HEK293 (cell line): Measurements from ENCODE around the gene TMCC1.

Experiments
- CTCF ChIP-seq: fragments of 450-650 bp; formaldehyde crosslinking; IDR thresholded peaks from 2 replicates; pipeline ENCODE4 v1.5.1; 2016; ENCODE audit warnings: missing biosample characterization, missing genetic modification characterization
- PATZ1 ChIP-seq: fragments of 450-650 bp; formaldehyde crosslinking; IDR thresholded peaks from 2 replicates; pipeline ENCODE4 v1.5.1; 2016; ENCODE audit warnings: missing biosample characterization, missing genetic modification characterization
- TCF7L2 ChIP-seq: IDR thresholded peaks from 2 replicates; pipeline ENCODE4 v1.6.1; 2011; ENCODE audit warnings: low read depth, mild to moderate bottlenecking, inconsistent platforms, low read length, moderate library complexity, borderline replicate concordance
- ZNF18 ChIP-seq: fragments of 450-650 bp; formaldehyde crosslinking; IDR thresholded peaks from 2 replicates; pipeline ENCODE4 v1.5.1; 2016; ENCODE audit warnings: missing biosample characterization, missing genetic modification characterization
- ZNF449 ChIP-seq: fragments of 450-650 bp; formaldehyde crosslinking; IDR thresholded peaks from 2 replicates; pipeline ENCODE4 v1.5.1; 2017; ENCODE audit warnings: missing biosample characterization, mild to moderate bottlenecking, missing genetic modification characterization, moderate library complexity
- ZNF660 ChIP-seq: fragments of 450-650 bp; IDR thresholded peaks from 2 replicates; pipeline ENCODE4 v1.5.1; 2018; ENCODE audit warnings: missing biosample characterization, mild to moderate bottlenecking, missing genetic modification characterization
- TF ChIP-seq, protein P1 (sequence below): fragments of 450-650 bp; formaldehyde crosslinking; optimal IDR thresholded peaks from 2 replicates; pipeline ENCODE3; 2016; ENCODE audit warnings: missing biosample characterization, mild to moderate bottlenecking, missing genetic modification characterization
- TF ChIP-seq, protein P2 (sequence below): fragments of 450-650 bp; formaldehyde crosslinking; IDR thresholded peaks from 2 replicates; pipeline ENCODE4 v1.5.1; 2017; ENCODE audit warnings: missing biosample characterization, missing genetic modification characterization

GRCh38 chr3:129764090-129764489 is 129.4 kb downstream of the TMCC1 start:
- TF ChIP-seq CTCF (tag by site-specific recombination) (no peak), ZNF449 (tag by site-specific recombination) (no peak), ZNF18 (tag by site-specific recombination) (no peak), ZNF660 (no peak), PATZ1 (tag by site-specific recombination) (no peak), TCF7L2 (no peak)
- TF ChIP-seq, protein P1, sequence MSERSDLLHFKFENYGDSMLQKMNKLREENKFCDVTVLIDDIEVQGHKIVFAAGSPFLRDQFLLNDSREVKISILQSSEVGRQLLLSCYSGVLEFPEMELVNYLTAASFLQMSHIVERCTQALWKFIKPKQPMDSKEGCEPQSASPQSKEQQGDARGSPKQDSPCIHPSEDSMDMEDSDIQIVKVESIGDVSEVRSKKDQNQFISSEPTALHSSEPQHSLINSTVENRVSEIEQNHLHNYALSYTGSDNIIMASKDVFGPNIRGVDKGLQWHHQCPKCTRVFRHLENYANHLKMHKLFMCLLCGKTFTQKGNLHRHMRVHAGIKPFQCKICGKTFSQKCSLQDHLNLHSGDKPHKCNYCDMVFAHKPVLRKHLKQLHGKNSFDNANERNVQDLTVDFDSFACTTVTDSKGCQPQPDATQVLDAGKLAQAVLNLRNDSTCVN (tag by site-specific recombination): no peak
- TF ChIP-seq, protein P2, sequence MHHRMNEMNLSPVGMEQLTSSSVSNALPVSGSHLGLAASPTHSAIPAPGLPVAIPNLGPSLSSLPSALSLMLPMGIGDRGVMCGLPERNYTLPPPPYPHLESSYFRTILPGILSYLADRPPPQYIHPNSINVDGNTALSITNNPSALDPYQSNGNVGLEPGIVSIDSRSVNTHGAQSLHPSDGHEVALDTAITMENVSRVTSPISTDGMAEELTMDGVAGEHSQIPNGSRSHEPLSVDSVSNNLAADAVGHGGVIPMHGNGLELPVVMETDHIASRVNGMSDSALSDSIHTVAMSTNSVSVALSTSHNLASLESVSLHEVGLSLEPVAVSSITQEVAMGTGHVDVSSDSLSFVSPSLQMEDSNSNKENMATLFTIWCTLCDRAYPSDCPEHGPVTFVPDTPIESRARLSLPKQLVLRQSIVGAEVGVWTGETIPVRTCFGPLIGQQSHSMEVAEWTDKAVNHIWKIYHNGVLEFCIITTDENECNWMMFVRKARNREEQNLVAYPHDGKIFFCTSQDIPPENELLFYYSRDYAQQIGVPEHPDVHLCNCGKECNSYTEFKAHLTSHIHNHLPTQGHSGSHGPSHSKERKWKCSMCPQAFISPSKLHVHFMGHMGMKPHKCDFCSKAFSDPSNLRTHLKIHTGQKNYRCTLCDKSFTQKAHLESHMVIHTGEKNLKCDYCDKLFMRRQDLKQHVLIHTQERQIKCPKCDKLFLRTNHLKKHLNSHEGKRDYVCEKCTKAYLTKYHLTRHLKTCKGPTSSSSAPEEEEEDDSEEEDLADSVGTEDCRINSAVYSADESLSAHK (tag by site-specific recombination): no peak
